A673 (cell line): Measurements from ENCODE around the gene RDH11.
"Not testable (repeated sequence)": the region's sequence is repeated elsewhere in the genome, so short reads cannot be mapped to it uniquely, and the experiment has no call there.

Source experiments
- CTCF ChIP-seq: fragments of 300-800, 200-600 bp; sonication (generic); conservative IDR thresholded peaks from 2 replicates; pipeline ENCODE4 v1.5.1; 2017; ENCODE audit warnings: low read depth, mild to moderate bottlenecking, antibody characterized with exemption, low read length, moderate library complexity, mixed read lengths
- EZH2 ChIP-seq: fragments of 200-600 bp; sonication (generic); IDR thresholded peaks from 2 replicates; pipeline ENCODE4 v1.6.1; 2017; ENCODE audit warnings: borderline replicate concordance, low read depth, mild to moderate bottlenecking, mixed read lengths, antibody characterized with exemption, low read length; ENCODE audit not compliant: poor library complexity, severe bottlenecking

GRCh38 chr14:67709796-67710195 is 14.2 kb upstream of the RDH11 start:
- not testable (repeated sequence) for TF ChIP-seq CTCF, EZH2
